GM19328 (cell line): Measurements from ENCODE around the gene FUT6.
"Not testable (repeated sequence)": the region's sequence is repeated elsewhere in the genome, so short reads cannot be mapped to it uniquely, and the experiment has no call there.

Experiments used
- ATAC-seq: cut with Tn5 transposase; IDR thresholded peaks from one replicate; pipeline ENCODE4 v1.9.1; 2021; ENCODE audit warnings: mild to moderate bottlenecking, moderate library complexity; ENCODE audit not compliant: unreplicated experiment

Gene FUT6

DNA sequence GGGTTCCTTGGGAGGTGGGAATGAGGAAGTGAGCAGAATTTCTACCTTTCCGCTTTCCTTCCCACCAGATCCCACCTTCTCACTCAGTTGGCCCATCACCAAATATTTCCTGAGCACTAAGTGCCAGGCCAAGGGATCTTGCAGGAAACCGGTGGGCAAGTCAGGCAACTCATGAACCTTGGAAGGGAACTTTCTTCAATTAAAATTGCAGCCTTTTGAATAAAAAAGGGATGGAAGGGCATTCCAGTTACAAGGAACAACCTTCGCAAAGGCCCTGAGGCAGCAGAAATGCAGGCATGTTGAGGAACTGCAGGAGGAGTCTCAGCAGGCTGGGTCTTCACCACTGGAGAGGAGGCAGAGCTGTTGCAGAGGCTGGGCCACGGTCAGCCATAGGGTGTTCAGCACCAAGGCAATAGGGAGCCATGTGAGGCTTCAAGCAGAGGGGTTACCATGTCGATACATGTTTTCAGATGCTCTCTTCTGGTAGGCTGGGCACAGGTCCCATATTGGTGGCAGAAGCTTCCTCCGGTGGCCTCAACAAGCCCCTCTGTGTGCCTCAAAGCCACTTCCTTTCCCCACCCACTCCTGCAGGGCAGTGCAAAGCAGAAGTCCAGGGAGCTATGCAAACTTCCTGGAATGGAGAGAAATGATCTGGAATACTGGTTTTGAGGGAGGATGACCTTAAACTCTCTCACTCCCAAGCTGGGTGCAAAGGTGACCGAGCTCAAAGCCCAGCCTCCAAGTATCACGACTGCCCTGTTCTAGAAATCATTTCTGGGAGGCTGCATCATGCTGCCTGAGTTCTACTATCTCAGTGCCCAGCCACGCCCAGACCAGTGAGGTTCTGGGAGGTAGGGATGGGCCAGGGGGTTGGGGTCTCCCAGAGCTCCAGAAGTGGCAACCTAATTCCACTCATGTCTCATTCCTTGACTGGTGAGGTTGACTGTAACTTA lies at the start of gene FUT6:
FUT6 (minus strand) TSS at position 638 of the 953 bp plus-strand sequence. CDS start 7,135 bp downstream, outside the sequence.
- ATAC-seq = no peak

DNA sequence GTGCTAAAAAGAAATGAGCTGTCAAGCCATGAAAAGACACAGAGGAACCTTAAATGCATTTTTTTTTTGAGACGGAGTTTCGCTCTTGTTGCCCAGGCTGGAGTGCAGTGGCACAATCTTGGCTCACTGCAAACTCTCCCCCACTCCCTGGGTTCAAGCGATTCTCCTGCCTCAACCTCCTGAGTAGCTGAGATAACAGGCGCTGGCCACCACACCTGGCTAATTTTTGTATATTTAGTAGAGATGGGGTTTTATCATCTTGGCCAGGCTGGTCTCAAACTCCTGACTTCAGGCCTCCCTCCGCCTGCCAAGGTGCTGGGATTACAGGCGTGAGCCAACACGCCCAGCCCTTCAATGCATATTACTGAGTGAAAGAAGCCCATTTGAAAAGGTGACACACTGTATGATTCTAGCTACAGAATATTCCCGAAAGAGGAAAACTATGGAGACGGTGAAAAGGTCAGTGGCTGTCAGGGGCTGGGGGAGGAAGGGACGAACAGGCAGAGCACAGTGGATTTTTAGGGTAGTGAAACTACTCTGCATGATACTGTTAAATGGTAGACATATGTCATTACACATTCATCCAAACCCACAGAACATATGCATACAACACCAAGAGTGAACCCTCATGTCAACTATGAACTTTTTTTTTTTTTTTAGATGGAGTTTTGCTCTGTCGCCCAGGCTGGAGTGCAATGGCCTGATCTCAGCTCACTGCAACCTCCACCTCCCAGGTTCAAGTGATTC lies 44.7 kb upstream of the FUT6 start:
- not testable (repeated sequence) for ATAC-seq

GRCh38 chr19:5883157-5883873 lies 43.8 kb upstream of the FUT6 start:
- ATAC-seq = not testable (repeated sequence)

GRCh38 chr19:5882421-5882968 lies 43.0 kb upstream of the FUT6 start:
- no peak for ATAC-seq

GRCh38 chr19:5881543-5882299 lies 42.2 kb upstream of the FUT6 start:
- ATAC-seq = no peak

GRCh38 chr19:5880604-5881078 lies 41.1 kb upstream of the FUT6 start:
- ATAC-seq = no peak

DNA sequence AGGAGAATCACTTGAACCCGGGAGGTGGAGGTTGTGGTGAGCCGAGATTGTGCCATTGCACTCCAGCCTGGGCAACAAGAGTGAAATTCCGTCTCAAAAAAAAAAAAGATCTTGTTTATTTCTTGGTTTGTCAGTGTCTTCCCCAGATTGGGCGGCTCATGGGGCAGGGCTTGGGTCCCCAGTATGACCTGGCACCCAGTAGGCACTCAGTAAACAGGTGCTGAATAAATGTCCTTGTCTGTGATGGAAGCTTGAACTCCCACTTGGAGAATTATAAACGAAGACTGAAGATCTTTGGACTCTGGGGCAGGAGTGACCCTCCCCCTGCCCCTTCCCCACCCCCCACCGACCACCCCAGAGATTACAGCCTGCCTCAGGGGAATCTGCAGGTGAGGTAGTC lies 40.7 kb upstream of the FUT6 start:
- no peak for ATAC-seq

DNA sequence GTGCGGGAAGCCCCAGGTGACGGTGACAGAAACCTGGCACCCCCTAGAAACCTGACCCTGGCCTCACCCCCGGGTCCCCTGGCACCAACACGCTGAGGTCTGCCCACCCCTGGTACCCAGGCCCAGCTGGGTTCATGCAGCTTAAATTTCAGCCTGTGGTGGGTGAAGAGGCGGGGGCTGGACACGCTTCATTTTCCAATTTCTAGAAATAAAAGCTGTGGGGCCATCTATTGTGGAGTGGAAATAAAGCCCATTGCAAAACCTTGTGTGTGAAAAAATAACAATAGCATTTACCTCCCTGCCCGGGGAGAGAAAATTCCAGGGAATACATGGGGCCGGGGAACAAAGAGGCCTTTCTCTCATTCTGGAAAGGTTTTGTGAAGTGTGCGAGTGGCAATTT lies 38.4 kb upstream of the FUT6 start:
- ATAC-seq = no peak

GRCh38 chr19:5877427-5877826 lies 37.9 kb upstream of the FUT6 start:
- no peak for ATAC-seq

- not testable (repeated sequence) for ATAC-seq
These were observed 35.0 kb upstream of the FUT6 start for GRCh38 chr19:5874496-5874895.

- no peak for ATAC-seq
These were observed 34.2 kb upstream of the FUT6 start for GRCh38 chr19:5873617-5874199.

GRCh38 chr19:5870986-5871394 lies 31.5 kb upstream of the FUT6 start:
- ATAC-seq = no peak

GRCh38 chr19:5867201-5868136 lies 28.0 kb upstream of the FUT6 start:
- no peak for ATAC-seq

DNA sequence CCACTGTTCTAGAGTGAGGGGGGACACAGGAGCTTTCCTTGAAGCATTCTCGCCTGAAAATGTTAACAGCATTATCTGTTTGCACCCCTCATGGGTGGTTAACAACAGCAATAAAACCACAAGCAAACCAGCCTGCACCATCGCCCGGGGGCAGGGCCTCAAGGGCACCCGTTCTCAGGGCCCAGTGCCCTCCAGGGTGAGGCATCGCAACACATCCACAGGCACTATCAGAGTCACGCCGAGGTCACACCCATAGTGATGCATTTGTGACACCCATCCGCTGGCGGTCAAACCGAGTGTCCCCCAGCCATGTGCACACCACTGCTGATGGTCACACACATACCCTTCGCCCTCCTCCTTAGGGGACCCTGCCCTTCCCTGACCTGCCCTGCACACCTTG lies 26.3 kb upstream of the FUT6 start:
- ATAC-seq = no peak

- no peak for ATAC-seq
These were observed 25.4 kb upstream of the FUT6 start for GRCh38 chr19:5864725-5865486.

- ATAC-seq = no peak
These were observed 24.7 kb upstream of the FUT6 start for GRCh38 chr19:5864013-5864720.

DNA sequence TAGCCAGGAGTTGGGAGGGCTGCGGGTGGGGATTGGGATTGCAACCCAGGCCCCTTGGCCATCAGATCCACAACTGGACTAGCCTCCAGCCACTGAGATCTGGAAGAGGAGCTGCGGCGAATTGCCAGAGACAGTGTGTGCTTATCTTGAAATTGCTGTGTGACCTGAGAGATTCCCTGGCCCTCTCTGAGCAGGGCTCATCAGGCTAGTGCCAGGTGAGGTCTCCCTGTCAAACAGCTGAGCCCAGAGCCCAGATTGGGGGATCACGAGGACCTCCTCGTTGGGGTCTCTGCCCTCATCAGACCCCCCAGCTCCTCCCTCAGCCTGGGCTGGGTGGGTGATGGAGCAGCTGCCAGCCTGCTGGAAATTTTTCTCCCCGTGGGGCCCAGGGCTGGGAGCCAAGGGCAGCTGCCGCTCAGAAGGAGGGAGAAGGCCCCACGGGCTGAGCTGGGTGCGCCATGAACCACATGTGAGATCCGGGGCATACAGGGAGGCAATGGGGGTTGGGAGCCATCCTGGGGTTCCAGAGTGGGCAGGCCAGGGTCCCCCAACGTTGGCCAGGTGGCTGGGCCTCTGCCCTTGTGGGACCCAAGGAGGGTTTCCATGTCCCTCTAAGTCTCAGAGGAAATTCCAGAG lies 23.6 kb upstream of the FUT6 start:
- ATAC-seq = no peak
